ENCODE results near the gene CADM3. TPM values are rescaled to one million over a fixed set of nuclear protein-coding genes. Genes with fewer than 3 reads are reported as not detected.

CADM3 gene
- total RNA-seq, 4 donors from 2014 or later: 11.7 to 23.4 (median 18.6) TPM

GRCh38 chr1:159204161-159205141 is 33.0 kb downstream of the CADM3 start, which contains the start of gene ACKR1:
Gene ACKR1 (plus strand): TSS chr1:159204875. CDS start chr1:159204960, 85 bp downstream.
- 27 to 66% methylated on average over 7 to 8 of the region's 13 CpGs for WGBS, 2 donors (ENCODE audit: low coverage in 1 of 2)
- no peak for TF ChIP-seq CTCF (IDR thresholded peaks at IDR 0.05)
- TF ChIP-seq POLR2A (IDR thresholded peaks at IDR 0.05): peak in 1 of 2 donors; percentile 17
- peak; percentile 37 for ATAC-seq
- no peaks in the 10 kb centered on the region for H3K4me1 ChIP-seq
- H3K27me3 ChIP-seq: peaks cover 70% of the 10 kb centered on the region
- H3K9me3 ChIP-seq: no peaks in the 10 kb centered on the region
- peak within 1 kb of the TSS in 1 of 2 donors; percentile 45 for H3K4me3 ChIP-seq
- peaks cover 0 to 15% of the 10 kb centered on the region in 2 donors for H3K36me3 ChIP-seq
- peak within 1 kb of the TSS in 3 of 4 donors; percentile 0 to 42 (median 32) for H3K27ac ChIP-seq

GRCh38 chr1:159205225-159205624 is 33.8 kb downstream of the CADM3 start:
- ATAC-seq: no peak
- Histone ChIP-seq H3K4me3 (peak overlapping the region in 1 of 2 donors; percentile 45), H3K27me3 (peaks cover 76% of the 10 kb centered on the region), H3K36me3 (peaks cover 0 to 8% of the 10 kb centered on the region in 2 donors), H3K9me3 (no peaks in the 10 kb centered on the region), H3K4me1 (no peaks in the 10 kb centered on the region), H3K27ac (peak overlapping the region in 3 of 4 donors; percentile 0 to 42 (median 32))
- TF ChIP-seq CTCF (IDR thresholded peaks at IDR 0.05) (no peak), EP300 (IDR thresholded peaks at IDR 0.05) (no peak), POLR2AphosphoS5 (IDR thresholded peaks at IDR 0.05) (no peak), POLR2A (IDR thresholded peaks at IDR 0.05) (no peak)
- WGBS, 2 donors (ENCODE audit: low coverage in 1 of 2): 38 to 78% methylated on average over 3 to 4 of the region's 6 CpGs

GRCh38 chr1:159206110-159206509 is 34.7 kb downstream of the CADM3 start:
- peak overlapping the region in 2 of 4 donors; percentile 0 to 32 for H3K27ac ChIP-seq
- TF ChIP-seq POLR2AphosphoS5 (IDR thresholded peaks at IDR 0.05): no peak

GRCh38 chr1:159207080-159207479 is 35.7 kb downstream of the CADM3 start:
- no peak for ATAC-seq
- WGBS, 2 donors (ENCODE audit: low coverage in 1 of 2): 83 to 94% methylated on average over 3 to 5 of the region's 5 CpGs
- no peaks in the 10 kb centered on the region for H3K9me3 ChIP-seq
- H3K4me3 ChIP-seq: peak overlapping the region in 1 of 2 donors; percentile 45
- TF ChIP-seq CTCF (IDR thresholded peaks at IDR 0.05) (no peak), POLR2A (IDR thresholded peaks at IDR 0.05) (no peak), POLR2AphosphoS5 (IDR thresholded peaks at IDR 0.05) (no peak), EP300 (IDR thresholded peaks at IDR 0.05) (no peak)
- no peak overlapping the region for H3K27ac ChIP-seq
- no peaks in the 10 kb centered on the region for H3K4me1 ChIP-seq
- H3K36me3 ChIP-seq: no peaks in the 10 kb centered on the region
- H3K27me3 ChIP-seq: peaks cover 78% of the 10 kb centered on the region

More at GRCh38 chr1:159206110-159206509, 34.7 kb downstream of the CADM3 start:
- Histone ChIP-seq H3K4me3 (peak overlapping the region in 1 of 2 donors; percentile 45), H3K27me3 (peaks cover 78% of the 10 kb centered on the region), H3K4me1 (no peaks in the 10 kb centered on the region), H3K9me3 (no peaks in the 10 kb centered on the region), H3K36me3 (no peaks in the 10 kb centered on the region)
- no peak for ATAC-seq
- 100% methylated on average over 1 of the region's 4 CpGs; no CpG with 5 or more reads in 1 of the 2 donors for WGBS, 2 donors (ENCODE audit: low coverage in 1 of 2)

GRCh38 chr1:159207774-159208173 is 36.4 kb downstream of the CADM3 start:
- Histone ChIP-seq H3K4me1 (no peaks in the 10 kb centered on the region), H3K27me3 (peaks cover 78% of the 10 kb centered on the region), H3K27ac (no peak overlapping the region), H3K4me3 (peak overlapping the region in 1 of 2 donors; percentile 45), H3K9me3 (no peaks in the 10 kb centered on the region), H3K36me3 (no peaks in the 10 kb centered on the region)
- TF ChIP-seq CTCF (IDR thresholded peaks at IDR 0.05): no peak
- TF ChIP-seq EP300 (IDR thresholded peaks at IDR 0.05): no peak
- TF ChIP-seq POLR2A (IDR thresholded peaks at IDR 0.05): no peak
- no peak for ATAC-seq
- 8 to 21% methylated on average over 5 to 8 of the region's 8 CpGs for WGBS, 2 donors (ENCODE audit: low coverage in 1 of 2)
